GM19452 (cell line): ENCODE data around the gene SLC4A5.

ENCODE experiments used
- ATAC-seq: cut with Tn5 transposase; IDR thresholded peaks from one replicate; pipeline ENCODE4 v1.9.1; 2021; ENCODE audit not compliant: unreplicated experiment

SLC4A5 gene

GRCh38 chr2:74317701-74318100 lies 25.5 kb downstream of the SLC4A5 start:
- ATAC-seq = no peak

GRCh38 chr2:74316627-74317295 lies 26.5 kb downstream of the SLC4A5 start:
- ATAC-seq = no peak

GRCh38 chr2:74314107-74314506 lies 29.1 kb downstream of the SLC4A5 start:
- no peak for ATAC-seq

GRCh38 chr2:74313497-74313896 lies 29.7 kb downstream of the SLC4A5 start:
- no peak for ATAC-seq

GRCh38 chr2:74312913-74313312 lies 30.3 kb downstream of the SLC4A5 start:
- ATAC-seq = no peak

GRCh38 chr2:74307720-74308119 lies 35.5 kb downstream of the SLC4A5 start:
- no peak for ATAC-seq

GRCh38 chr2:74304332-74305148 lies 38.7 kb downstream of the SLC4A5 start:
- ATAC-seq = no peak

GRCh38 chr2:74302865-74303264 lies 40.4 kb downstream of the SLC4A5 start:
- no peak for ATAC-seq

- no peak for ATAC-seq
These were observed 42.0 kb downstream of the SLC4A5 start for GRCh38 chr2:74301262-74301661.

- no peak for ATAC-seq
These were observed 42.7 kb downstream of the SLC4A5 start for GRCh38 chr2:74300506-74300905.

GRCh38 chr2:74297950-74298349 lies 45.3 kb downstream of the SLC4A5 start:
- no peak for ATAC-seq

- ATAC-seq = no peak
These were observed 45.8 kb downstream of the SLC4A5 start for GRCh38 chr2:74297391-74297790.

GRCh38 chr2:74293191-74293991 lies 49.8 kb downstream of the SLC4A5 start:
- no peak for ATAC-seq

- no peak for ATAC-seq
These were observed 50.5 kb downstream of the SLC4A5 start for GRCh38 chr2:74292751-74293150.

- ATAC-seq = no peak
These were observed 51.2 kb downstream of the SLC4A5 start for GRCh38 chr2:74291886-74292621.

- no peak for ATAC-seq
These were observed 52.0 kb downstream of the SLC4A5 start for GRCh38 chr2:74291218-74291544.

- ATAC-seq = peak; percentile 66
These were observed 52.6 kb downstream of the SLC4A5 start for GRCh38 chr2:74290466-74291217.

- no peak for ATAC-seq
These were observed 53.1 kb downstream of the SLC4A5 start for GRCh38 chr2:74290066-74290465.

GRCh38 chr2:74286725-74287124 lies 56.5 kb downstream of the SLC4A5 start:
- no peak for ATAC-seq
